Thoracic aorta (tissue), 2 donors: ENCODE results near the gene ALKBH5. TPM values are rescaled to one million over a fixed set of nuclear protein-coding genes. Genes with fewer than 3 reads are reported as not detected.

ENCODE experiments used
- ATAC-seq: fragments of 150-250 bp; one replicate; pipeline ENCODE4 v1.8.0; 2017; ENCODE audit warnings: low read depth; ENCODE audit not compliant: insufficient number of reproducible peaks, low FRiP score
- DNase-seq: peaks from one replicate; pipeline ENCODE4 v3.0.0-alpha.2; 2020; ENCODE audit warnings: low spot score
- H3K27ac ChIP-seq, 2 donors: fragments of 200-600 bp; sonication (generic); 1 replicate in 1 of 2; 2 replicates in 1 of 2; pipeline ENCODE4 v1.5.1; 2016; ENCODE audit warnings: mild to moderate bottlenecking in 2 of 2, moderate library complexity in 2 of 2
- H3K27me3 ChIP-seq: fragments of 200-600 bp; sonication (generic); replicated peaks from 2 replicates; pipeline ENCODE4 v1.6.0; 2016; ENCODE audit warnings: mild to moderate bottlenecking; ENCODE audit not compliant: insufficient read depth
- H3K36me3 ChIP-seq: fragments of 200-600 bp; sonication (generic); one replicate; pipeline ENCODE4 v1.5.1; 2016
- H3K4me1 ChIP-seq, 2 donors: fragments of 200-600 bp; sonication (generic); 1 replicate in 1 of 2; 2 replicates in 1 of 2; pipeline versions ENCODE4 v1.5.1 to v1.6.0; 2016; ENCODE audit warnings: low read depth in 2 of 2, mild to moderate bottlenecking in 1 of 2; ENCODE audit not compliant: control insufficient read depth in 1 of 2
- H3K4me3 ChIP-seq: fragments of 200-600 bp; sonication (generic); 2 replicates; pipeline ENCODE4 v1.5.1; 2016; ENCODE audit warnings: mild to moderate bottlenecking
- H3K9me3 ChIP-seq: fragments of 200-600 bp; sonication (generic); 2 replicates; pipeline ENCODE4 v1.5.1; 2016
- CTCF ChIP-seq: fragments of 200-600 bp; sonication (generic); IDR thresholded peaks from one replicate; pipeline ENCODE4 v1.5.1; 2019; ENCODE audit warnings: antibody characterized with exemption
- total RNA-seq, 2 donors: library from RNA; depleted of rRNA; stranded (reverse); fragments of >200 nt; gene quantifications; one replicate each; pipeline versions ENCODE4 v1.1.0 to v1.2.3, GENCODE V29; 2016

Gene ALKBH5
- total RNA-seq, 2 donors from 2014 or later, result 89.6 to 105 TPM

GRCh38 chr17:18217412-18218015, 33.9 kb downstream of the ALKBH5 start:
- H3K36me3 ChIP-seq, result no peaks in the 10 kb centered on the region
- no peak overlapping the region for H3K27ac ChIP-seq
- no peaks in the 10 kb centered on the region for H3K9me3 ChIP-seq
- H3K4me1 ChIP-seq, result peaks cover 0 to 16% of the 10 kb centered on the region in 2 donors
- DNase-seq (no peak), ATAC-seq (no peak)
- no peak overlapping the region for H3K4me3 ChIP-seq
- TF ChIP-seq CTCF, result peak; percentile 88
- no peaks in the 10 kb centered on the region for H3K27me3 ChIP-seq

GRCh38 chr17:18218756-18219415, 35.3 kb downstream of the ALKBH5 start:
- no peak overlapping the region for H3K27ac ChIP-seq
- DNase-seq (no peak), ATAC-seq (no peak)
- H3K4me3 ChIP-seq, result no peak overlapping the region
- TF ChIP-seq CTCF, result no peak
- no peaks in the 10 kb centered on the region for H3K27me3 ChIP-seq
- H3K36me3 ChIP-seq, result no peaks in the 10 kb centered on the region
- peaks cover 0 to 16% of the 10 kb centered on the region in 2 donors for H3K4me1 ChIP-seq
- H3K9me3 ChIP-seq, result no peaks in the 10 kb centered on the region

- H3K4me3 ChIP-seq, result no peak overlapping the region
- TF ChIP-seq CTCF, result no peak
- ATAC-seq (no peak), DNase-seq (no peak)
- H3K9me3 ChIP-seq, result no peaks in the 10 kb centered on the region
- H3K27me3 ChIP-seq, result no peaks in the 10 kb centered on the region
- H3K4me1 ChIP-seq, result peaks cover 9 to 24% of the 10 kb centered on the region in 2 donors
- no peaks in the 10 kb centered on the region for H3K36me3 ChIP-seq
- no peak overlapping the region for H3K27ac ChIP-seq
These were observed 40.4 kb downstream of the ALKBH5 start for GRCh38 chr17:18224053-18224386.

- Histone ChIP-seq H3K9me3 (no peaks in the 10 kb centered on the region), H3K4me3 (peak overlapping the region; percentile 67), H3K36me3 (no peaks in the 10 kb centered on the region), H3K4me1 (peaks cover 9 to 20% of the 10 kb centered on the region in 2 donors), H3K27me3 (no peaks in the 10 kb centered on the region), H3K27ac (no peak overlapping the region)
- no peak for ATAC-seq
- no peak for DNase-seq
- no peak for TF ChIP-seq CTCF
These were observed 40.9 kb downstream of the ALKBH5 start for GRCh38 chr17:18224387-18225120.

GRCh38 chr17:18225121-18225641, 41.6 kb downstream of the ALKBH5 start, which contains the start of gene LLGL1:
Gene LLGL1 (plus strand): TSS chr17:18225635. CDS start chr17:18225683, 48 bp downstream.
- Histone ChIP-seq H3K27ac (no peak within 1 kb of the TSS), H3K4me1 (peaks cover 9 to 20% of the 10 kb centered on the region in 2 donors)

More at GRCh38 chr17:18225121-18225641, 41.6 kb downstream of the ALKBH5 start, which contains the start of gene LLGL1:
- Histone ChIP-seq H3K27me3 (no peaks in the 10 kb centered on the region), H3K9me3 (no peaks in the 10 kb centered on the region), H3K4me3 (peak within 1 kb of the TSS; percentile 81), H3K36me3 (no peaks in the 10 kb centered on the region)
- TF ChIP-seq CTCF, result no peak
- ATAC-seq (peak; percentile 65), DNase-seq (peak; percentile 85)
